Measurements from ENCODE around the gene TMEM171.

The TMEM171 gene, protein sequence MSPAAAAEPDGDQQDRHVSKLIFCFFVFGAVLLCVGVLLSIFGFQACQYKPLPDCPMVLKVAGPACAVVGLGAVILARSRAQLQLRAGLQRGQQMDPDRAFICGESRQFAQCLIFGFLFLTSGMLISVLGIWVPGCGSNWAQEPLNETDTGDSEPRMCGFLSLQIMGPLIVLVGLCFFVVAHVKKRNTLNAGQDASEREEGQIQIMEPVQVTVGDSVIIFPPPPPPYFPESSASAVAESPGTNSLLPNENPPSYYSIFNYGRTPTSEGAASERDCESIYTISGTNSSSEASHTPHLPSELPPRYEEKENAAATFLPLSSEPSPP

DNA sequence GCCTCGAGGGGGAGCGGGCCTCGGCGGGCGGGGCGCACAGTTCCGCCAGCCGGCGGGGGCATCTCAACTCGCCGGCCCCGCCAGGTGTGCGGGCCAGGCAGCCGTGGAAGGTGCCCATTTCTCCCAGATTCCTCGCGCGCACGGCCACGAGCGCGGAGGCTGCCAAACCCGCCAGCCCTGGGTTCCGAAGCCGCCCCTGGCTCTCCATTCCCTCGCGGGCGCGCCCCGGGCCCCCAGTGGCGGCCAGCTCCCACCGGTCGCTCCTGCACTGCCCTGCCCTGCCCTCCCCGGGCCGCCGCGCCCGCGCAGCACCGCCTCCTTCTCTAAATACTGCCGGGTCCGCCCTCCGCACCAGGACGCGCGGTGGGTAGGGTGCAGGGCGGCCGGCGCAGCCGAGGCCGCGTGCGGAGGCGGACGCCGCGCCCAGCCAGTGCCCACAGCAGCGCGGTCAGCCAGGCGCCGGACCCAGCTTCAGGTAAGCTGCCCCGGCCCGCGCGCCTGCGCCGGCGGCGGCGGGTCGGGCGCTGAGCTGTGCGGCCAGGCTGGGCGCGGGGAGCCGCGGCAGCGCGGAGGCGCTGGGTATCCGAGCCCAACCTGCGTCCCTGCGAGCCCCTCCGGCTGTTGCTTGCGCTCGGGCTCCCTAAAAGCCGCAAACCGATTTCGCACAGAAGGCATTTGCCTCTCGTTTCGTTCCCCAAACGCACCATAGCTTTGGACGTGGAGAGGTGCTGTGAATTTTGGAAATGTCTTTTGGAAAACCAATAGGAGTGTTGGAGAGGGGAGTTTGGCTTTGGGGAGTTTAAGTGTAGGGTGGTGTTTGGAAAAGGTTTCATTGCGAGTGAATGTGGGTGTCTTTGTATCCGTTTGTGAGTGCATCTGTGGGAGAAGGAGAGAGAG, at the start of gene TMEM171:
TMEM171 (plus strand) TSS at position 354 of the 897 bp plus-strand sequence. CDS start 2,799 bp downstream, outside the sequence.
- no peak for DNase-seq (ENCODE audit: low read depth)

DNA sequence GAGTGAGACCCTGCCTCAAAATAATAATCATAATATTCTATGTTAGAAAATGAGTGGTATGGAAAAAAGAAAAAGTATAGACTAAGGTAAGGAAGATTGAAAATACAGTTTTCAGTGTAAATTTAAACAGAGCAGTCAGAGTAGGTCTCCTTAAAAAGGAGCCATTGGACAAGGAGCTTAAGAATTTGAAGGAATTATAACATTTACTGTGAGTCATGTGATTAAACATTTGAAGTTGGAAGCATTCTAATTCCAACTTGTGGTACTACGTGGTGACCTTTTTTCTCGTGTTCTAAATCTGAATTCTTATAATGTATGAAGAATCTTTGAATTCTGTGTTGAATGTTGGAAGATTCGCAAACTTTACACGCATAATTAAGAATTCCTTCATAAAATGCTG, 39.3 kb upstream of the TMEM171 start:
- DNase-seq (ENCODE audit: low read depth) = no peak

DNA sequence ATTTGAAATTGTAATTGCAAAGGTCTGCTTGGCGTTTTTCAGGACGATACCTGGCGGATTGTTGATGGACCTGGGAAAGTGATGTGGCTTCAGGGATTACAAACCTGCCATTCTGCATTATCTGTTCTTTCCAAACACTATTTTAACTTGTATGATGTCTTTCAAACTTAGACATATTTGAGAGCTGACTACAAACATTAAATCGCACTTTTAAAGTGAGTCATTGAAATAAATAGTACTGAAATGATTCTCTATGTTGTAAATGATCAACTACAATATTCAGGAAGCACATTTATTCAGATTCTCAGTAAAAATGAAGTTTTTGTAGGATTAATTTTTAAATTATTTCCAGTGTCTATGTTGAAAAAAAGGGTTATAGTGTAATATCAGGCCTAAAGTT, 32.3 kb upstream of the TMEM171 start:
- DNase-seq (ENCODE audit: low read depth) = no peak

DNA sequence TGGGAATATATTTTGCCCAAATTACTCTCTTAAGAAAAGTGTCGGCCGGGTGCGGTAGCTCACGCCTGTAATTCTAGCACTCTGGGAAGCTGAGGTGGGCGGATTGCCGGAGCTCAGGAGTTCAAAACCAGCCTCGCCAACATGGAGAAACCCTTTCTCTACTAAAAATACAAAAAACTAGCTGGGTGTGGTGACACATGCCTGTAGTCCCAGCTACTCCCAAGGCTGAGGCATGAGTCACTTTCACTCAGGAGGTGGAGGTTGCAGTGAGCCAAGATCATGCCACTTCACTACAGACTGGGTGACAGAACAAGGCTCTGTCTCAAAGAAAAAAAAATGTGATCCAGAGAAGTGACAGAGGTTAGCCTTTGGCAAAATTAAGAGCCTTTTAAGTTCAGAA, 26.4 kb upstream of the TMEM171 start:
- DNase-seq (ENCODE audit: low read depth) = peak; percentile 3

DNA sequence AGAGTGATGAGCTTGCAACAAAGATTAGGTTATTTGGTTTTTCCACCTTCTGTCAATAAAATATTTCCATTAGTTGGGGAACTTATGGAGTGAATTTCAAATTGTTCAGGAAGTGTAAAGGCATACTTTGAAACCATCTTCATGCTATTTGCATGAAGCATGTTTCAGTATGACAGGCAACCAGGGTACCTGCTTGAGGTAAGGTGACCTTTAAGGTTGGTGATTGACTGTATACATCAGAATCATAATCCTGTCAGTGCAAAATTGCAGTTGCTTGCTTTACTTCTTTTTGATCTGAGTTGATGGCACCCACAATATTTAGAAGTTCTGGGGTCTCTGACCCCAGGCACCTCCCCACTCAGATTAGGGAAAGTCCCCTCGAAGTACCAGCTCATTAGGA, 26.0 kb upstream of the TMEM171 start:
- no peak for DNase-seq (ENCODE audit: low read depth)

DNA sequence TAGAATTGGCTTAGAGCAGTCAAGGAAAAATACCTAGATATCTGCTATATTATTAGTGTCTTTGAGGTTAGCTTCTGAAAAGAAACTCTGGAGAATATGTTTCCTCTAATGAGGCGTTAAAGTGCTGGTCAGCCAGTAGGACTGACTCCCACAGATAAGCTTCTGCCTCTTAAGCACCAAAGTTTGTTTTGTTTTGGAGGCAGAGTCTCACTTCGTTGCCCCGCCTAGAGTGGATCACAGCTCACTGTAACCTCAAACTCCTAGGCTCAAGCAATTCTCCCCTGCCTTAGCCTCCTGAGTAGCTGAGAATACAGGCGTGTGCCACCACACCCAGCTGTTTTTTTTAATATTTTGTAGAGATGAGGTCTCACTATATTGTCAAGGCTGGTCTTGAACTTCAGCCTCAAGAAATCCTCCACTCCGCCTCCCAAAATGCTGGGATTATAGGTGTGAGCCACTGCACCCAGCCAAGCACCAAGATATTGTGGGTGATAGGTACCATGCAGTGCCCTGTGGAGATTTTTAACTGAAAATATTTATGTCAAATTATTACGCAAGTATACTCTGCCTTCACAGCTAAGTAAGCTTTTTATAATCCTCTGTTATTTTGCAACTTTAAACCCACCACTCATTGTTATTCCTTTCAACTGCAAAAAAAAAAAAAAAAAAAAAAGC, 24.7 kb upstream of the TMEM171 start:
- DNase-seq (ENCODE audit: low read depth) = no peak

DNA sequence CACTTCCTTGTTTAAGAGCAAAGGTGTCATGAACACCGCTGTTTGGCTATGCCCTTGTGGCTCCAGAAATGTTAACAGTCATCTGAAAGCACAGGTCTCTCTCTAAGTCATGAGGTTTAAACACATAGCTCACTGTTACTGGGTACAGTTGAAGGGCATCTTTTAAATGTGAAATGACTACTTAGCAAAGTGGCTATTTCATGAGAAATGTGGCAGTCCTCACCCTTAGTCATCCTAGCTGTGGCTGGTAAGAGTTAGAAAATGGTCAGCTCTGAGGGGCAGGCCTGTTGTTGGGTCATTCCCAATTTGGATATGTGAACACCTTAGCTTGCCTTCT, 24.2 kb upstream of the TMEM171 start:
- DNase-seq (ENCODE audit: low read depth) = no peak

DNA sequence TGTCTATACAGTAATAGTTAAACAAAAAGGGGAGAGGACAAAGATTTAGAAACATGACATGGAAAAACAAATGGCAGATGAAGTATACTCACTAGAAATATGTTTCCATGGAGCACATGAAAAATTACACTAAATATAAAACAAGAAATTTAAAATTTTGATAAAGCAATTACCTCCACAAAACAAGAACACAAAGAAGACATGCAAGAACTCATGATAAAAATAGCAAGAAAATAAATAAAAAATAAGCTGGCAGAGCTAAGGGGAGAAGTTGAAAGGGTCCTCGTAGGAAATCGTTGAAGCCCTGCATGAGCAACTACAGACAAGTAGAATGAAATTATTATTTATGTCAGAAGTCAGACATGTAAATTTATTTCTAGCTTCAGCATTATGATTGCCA, 22.6 kb upstream of the TMEM171 start:
- DNase-seq (ENCODE audit: low read depth) = no peak

DNA sequence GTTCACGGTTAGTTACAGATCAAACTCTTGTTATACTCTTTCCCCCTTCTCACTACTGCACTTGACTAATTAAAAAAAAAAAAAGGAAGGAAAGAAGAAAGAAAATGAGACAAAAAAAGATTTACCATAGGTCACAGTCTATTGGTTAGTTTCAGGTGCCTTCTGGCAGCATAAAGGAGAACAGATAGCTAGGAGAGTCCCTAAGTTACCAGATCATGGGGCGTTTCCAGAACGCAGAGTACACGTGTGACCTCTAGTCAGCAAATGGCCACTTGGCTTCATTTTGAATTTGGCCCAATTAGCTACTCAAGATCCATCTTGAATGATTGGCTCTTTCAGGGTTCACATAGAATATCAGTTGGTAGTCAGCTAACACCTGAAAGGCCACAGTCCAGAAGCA, 20.3 kb upstream of the TMEM171 start:
- no peak for DNase-seq (ENCODE audit: low read depth)

DNA sequence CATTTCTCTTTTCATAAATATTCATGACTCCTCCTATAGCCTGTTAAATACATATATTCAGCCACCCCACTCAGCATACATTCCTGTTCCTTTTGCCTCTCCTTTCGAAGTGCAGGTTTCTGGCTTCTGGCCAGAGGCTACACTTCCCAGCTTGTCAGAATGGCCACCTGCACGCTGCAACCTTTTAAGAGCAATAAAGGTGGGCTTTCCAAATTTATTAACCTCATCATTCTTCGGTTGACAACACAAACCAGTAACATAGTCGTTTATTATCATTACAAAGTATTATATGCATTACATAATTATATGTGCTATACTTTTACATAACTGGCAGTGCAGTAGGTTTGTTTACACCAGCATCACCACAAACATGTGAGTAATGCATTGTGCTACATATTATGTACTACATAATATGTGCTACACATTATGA, 16.5 kb upstream of the TMEM171 start:
- DNase-seq (ENCODE audit: low read depth) = no peak

DNA sequence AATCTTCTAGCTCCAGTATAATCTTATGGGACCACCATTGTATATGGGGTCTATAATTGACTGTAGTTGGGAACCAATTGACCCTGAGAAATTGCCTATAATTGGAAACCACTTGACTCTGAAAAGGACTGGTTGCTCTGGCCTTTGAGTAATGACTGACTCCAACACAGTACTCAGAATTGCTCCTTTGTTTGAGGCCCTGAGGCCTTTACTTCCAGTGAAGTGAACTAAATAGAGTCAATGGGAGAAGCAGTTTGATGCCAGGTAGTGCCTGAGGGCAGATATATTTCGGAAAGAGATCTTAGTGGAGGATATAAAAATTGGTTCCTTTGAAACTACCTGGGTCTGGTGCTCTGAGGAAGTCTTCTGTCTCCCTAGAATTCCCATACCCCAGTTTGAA, 16.0 kb upstream of the TMEM171 start:
- no peak for DNase-seq (ENCODE audit: low read depth)

DNA sequence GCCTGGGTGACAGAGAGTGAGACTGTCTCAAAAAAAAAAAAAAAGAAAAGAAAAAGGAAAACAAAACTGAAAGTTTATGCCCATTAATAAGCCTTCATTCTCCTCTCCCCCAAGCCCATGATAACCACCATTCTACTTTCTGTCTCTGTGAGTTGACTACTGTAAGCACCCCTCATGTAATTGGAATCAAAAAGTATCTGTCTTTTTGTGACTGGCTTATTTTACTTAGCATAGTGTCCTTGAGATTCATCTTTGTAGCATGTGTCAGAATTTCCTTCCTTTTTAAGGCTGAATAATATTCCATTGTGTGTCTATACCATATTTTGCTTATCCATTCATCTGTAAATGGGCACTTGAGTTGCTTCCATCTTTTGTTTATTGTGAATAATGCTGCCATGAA, 14.0 kb upstream of the TMEM171 start:
- no peak for DNase-seq (ENCODE audit: low read depth)

DNA sequence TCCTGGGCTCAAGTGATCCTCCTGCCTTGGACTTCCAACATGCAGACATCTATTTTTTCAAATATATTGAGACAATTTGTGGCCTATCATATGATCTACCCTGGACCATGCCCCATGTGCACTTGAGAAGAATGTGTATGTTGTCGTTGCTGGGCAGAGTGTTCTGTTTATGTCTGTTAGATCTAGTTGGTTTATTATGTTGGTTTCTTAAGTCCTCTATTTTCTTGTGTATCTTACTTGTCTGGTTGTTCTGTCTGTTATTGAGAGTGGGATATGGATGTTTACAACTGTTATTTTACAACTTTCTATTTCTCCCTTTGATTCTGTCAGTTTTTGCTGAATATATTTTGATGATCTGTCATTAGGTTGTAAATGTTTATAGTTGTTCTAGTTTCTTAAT, 10.2 kb upstream of the TMEM171 start:
- DNase-seq (ENCODE audit: low read depth) = no peak

DNA sequence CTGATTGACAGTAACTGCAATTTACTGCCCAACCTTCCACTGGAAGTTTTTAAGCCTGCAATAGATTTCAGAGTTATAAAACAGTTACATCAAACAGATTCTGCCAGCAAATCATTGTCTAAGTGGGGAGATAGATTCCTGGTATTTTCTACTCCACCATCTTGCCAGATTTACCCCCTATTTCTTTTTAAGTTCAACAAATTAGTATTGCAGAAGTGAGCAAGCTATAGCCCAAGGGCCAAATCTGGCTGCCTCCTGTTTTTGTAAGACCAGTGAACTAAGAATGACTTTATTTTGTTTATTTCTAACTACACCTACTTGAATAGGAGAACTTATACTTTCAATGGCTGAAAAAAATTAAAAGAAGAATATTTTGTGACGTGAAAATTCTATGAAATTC, 8.8 kb upstream of the TMEM171 start:
- no peak for DNase-seq (ENCODE audit: low read depth)

DNA sequence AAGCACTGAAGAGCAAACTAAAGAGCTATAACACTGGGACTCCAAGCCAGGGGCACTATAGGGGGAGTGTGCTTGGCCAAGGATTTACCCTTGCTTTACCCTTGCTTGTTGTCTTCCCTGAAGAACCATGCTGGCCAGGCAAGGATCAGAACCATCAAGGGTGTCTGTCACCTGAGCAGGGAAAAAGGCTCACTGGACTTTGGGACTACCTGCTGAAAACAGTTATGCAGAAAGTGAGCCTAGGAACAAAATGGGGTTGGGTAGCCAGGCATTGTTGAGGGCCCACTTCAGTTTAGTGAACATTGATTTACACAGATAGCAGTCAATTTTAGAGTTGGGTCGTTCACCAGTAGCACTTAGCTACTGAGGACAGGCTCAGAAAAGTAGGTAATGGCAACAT, 8.0 kb upstream of the TMEM171 start:
- DNase-seq (ENCODE audit: low read depth) = no peak

DNA sequence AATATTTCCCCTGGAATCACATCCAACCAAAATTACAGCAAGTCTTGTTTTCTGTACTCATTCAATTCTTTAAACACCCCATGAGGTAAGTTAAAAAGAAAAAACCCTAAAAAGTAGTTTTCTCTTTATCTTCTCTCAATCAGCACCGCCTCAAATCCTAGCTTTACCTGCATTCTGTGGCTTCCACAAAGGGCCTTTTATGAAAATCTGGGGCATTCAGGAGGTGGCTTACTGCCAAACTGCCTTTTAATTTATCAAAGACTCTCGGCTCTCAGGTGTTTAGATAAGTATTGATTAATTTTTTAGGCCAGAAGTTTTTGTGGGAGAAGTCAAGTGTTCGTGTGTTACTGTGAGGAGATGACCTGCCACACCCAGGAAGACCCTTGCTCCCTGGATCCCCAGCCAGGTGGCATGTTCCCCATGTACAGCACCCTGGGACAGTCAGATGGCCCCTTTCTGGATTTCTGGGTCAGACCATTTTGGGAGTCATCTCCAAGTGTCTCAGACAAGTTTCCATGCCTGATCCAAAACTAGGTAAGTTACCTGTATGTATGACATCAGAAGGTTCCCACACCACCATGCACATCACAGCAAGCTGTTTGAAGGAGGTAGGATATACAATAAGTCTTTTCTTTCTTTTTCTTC, 6.2 kb upstream of the TMEM171 start:
- no peak for DNase-seq (ENCODE audit: low read depth)

DNA sequence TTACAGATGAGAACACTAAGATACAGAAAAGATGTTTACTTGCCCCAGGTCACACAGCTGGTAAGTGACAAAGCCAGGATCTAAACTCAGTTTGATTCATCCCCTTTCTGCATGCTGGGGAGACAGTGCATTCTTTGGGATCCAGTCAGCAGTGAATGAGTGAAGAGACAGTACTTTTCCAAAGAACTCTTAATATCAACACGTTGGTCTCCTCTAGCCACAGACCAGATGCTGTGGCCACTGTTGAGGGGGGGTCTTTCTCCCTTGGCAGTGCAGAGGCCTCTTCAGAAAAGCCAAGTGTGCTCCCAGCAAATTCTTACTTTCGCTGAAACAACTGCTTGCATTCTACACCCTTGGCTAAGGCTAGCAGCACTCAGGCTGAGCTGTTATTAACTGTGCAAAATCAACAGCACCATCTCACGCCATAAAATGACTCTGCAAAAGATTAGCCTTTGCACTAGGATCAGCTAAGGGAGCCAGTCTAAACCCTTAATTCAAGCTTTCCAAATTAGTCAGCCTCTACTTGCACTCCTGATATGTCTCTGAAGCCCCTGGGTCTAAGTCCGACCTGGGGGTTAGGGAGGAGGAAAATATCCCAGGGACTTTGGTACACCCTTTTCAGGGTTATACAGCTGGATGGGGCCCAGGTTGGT, 4.8 kb upstream of the TMEM171 start:
- DNase-seq (ENCODE audit: low read depth) = no peak

DNA sequence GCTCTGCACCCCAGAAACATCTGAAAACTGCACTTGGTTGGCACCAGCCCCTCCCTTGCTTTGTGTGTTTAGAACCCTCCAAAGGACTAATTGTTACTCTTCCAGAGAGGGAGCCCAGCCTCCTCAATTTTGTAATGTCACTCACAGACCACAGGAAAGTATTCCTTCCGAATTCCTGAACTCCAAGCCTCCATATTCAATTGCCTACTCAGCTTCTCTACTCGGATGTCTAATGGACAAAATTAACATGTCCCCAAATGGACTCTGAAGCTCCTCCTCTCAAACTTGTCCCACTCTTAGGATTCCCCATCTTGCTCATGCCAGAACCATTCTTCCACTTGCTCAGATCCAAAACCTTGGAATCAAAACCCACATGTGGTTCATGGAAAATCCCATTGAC, 3.9 kb upstream of the TMEM171 start:
- DNase-seq (ENCODE audit: low read depth) = no peak

DNA sequence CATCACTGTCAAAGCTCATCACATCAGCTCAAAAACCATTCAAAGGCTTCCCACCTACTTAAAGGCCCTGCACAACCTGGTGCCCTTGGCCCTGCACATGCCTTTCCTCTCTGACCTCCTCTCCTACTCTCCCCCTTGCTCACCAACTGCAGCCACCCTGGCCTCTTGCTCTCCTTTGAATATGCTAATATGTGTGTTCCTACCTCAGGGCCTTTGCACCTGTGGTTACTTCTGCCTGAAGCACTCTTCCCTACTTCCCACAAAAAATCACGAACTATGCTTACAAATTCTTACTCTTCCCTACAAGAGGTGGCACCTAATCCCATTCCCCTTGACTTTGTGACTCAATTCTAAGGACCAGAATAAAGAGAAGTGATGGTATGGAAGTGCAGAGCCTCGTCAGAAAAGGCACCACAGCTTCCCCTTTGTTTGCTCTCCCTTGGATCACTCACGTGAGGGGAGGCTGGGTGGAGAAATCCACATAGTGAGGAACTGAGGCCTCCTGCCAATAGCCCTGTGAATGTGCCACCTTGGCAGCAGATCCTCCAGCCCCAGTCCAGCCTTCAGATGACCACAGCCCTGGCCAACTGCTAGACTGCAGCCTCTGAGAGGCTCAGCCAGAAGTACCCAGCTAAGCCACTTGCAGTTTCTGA, 3.2 kb upstream of the TMEM171 start:
- DNase-seq (ENCODE audit: low read depth) = no peak

DNA sequence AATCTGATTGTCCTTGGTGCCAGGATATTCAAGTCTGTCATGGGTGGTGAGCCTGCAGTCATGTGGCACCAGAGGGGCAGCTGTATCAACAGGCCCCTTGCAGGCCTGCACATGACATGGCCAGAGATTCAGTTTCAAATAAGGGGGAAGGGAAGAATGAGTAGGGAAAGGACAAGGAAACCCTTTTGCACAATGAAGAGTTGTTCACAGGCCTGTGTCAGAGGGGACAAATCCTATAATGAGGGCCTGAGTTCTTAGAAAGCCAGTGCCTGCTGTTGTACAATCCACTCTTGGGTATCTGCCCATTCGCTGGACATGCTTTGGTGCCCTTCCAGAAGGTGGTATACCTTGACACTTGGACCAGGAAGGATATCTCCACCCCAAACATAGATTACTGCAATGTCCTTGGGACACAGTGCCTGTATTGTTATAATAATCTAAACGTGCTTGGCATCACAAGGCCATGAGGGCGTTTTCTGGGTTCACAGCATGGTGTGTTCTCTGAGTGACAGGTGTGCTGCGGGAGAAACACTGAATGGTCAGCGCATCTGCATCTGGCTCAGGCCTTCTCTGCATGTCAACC, 1.9 kb upstream of the TMEM171 start:
- no peak for DNase-seq (ENCODE audit: low read depth)
